ENCODE data around the gene CABLES2.

The CABLES2 gene

DNA sequence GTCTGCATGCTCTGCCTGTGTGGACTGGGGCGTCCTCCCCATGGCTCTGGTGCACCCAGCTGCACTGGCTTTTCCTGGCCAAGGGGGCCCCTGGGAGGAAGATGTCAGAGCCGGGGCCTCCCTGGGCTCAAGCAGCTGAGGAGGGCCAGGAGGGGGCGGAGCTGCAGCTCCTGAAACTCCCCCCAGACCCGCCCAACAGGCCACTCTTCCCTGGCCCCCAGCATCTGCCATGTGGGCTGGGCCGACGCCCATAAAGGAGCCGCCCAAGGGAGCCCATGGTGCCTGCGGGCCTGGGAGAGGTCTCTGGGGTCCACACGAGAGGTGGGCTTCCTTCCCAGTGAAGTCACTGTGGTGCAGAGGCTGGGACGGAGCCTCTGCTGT, 16.2 kb upstream of the CABLES2 start:
- Histone ChIP-seq H3K4me3 (ENCODE audit: low read length) (no peak overlapping the region), H3K9ac (ENCODE audit: low read length) (no peak overlapping the region), H3K27ac (ENCODE audit: low read length) (no peak overlapping the region), H3K4me1 (ENCODE audit: control insufficient read depth, low read depth, low read length) (peaks cover 13% of the 10 kb centered on the region), H3K36me3 (ENCODE audit: control insufficient read depth, low read depth, low read length) (no peaks in the 10 kb centered on the region), H3K27me3 (ENCODE audit: control insufficient read depth, insufficient read depth, low read length) (no peaks in the 10 kb centered on the region), H3K9me3 (ENCODE audit: control insufficient read depth, low read depth, low read length) (no peaks in the 10 kb centered on the region)

DNA sequence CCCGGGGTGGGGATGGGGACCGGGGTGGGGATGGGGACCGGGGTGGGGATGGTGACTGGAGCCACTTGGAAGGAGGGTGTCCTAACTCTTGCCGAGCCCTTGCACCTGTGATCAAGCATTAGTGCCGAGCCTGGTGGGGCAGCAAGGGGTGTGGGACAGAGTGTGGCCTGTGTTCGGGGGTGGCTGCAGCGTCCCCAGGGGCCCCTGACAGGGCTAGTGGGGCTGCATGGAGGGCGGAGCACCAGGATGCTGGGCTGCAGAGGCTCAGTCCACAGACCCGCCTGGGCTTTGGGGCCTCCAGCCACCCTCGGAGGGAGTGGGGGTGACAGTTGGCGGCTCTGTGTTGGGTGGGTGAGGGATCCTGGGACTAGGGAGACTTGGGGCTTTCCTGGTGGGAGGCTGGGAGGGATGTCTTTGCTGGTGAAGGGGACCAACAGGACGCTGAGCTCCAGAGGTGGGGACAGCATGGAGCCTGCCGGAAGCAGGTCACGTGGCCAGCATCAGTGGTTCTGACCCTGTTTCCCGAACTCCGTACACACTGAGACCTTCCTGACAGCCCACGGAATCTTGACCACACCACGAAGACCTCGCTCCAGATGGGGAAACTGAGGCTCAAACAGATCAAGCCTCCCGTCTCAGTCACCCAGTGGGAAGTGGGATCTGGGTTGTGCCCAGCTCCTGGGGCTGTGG, 15.7 kb upstream of the CABLES2 start:
- no peaks in the 10 kb centered on the region for H3K27me3 ChIP-seq (ENCODE audit: control insufficient read depth, insufficient read depth, low read length)
- no peak overlapping the region for H3K9ac ChIP-seq (ENCODE audit: low read length)
- no peaks in the 10 kb centered on the region for H3K9me3 ChIP-seq (ENCODE audit: control insufficient read depth, low read depth, low read length)

DNA sequence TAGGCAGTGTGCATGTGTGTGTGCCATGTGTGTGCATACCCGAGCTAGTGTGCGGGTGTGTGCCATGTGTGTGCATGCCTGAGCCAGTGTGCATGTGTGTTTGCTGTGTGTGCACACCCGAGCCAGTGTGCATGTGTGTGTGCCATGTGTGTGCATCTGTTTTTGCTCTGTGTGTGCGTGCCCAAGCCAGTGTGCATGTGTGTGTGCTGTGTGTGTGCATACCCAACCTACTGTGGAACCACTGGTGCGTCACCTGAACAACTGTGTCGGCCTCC, 14.6 kb upstream of the CABLES2 start:
- H3K9me3 ChIP-seq (ENCODE audit: control insufficient read depth, low read depth, low read length) = no peaks in the 10 kb centered on the region
- H3K36me3 ChIP-seq (ENCODE audit: control insufficient read depth, low read depth, low read length) = no peaks in the 10 kb centered on the region
- H3K27me3 ChIP-seq (ENCODE audit: control insufficient read depth, insufficient read depth, low read length) = no peaks in the 10 kb centered on the region
- no peak overlapping the region for H3K9ac ChIP-seq (ENCODE audit: low read length)
- H3K27ac ChIP-seq (ENCODE audit: low read length) = no peak overlapping the region
- no peak overlapping the region for H3K4me3 ChIP-seq (ENCODE audit: low read length)
- H3K4me1 ChIP-seq (ENCODE audit: control insufficient read depth, low read depth, low read length) = peaks cover 4% of the 10 kb centered on the region

More for the DNA sequence above, 15.7 kb upstream of the CABLES2 start:
- no peak overlapping the region for H3K27ac ChIP-seq (ENCODE audit: low read length)
- H3K4me3 ChIP-seq (ENCODE audit: low read length) = no peak overlapping the region
- peaks cover 10% of the 10 kb centered on the region for H3K4me1 ChIP-seq (ENCODE audit: control insufficient read depth, low read depth, low read length)
- no peaks in the 10 kb centered on the region for H3K36me3 ChIP-seq (ENCODE audit: control insufficient read depth, low read depth, low read length)

DNA sequence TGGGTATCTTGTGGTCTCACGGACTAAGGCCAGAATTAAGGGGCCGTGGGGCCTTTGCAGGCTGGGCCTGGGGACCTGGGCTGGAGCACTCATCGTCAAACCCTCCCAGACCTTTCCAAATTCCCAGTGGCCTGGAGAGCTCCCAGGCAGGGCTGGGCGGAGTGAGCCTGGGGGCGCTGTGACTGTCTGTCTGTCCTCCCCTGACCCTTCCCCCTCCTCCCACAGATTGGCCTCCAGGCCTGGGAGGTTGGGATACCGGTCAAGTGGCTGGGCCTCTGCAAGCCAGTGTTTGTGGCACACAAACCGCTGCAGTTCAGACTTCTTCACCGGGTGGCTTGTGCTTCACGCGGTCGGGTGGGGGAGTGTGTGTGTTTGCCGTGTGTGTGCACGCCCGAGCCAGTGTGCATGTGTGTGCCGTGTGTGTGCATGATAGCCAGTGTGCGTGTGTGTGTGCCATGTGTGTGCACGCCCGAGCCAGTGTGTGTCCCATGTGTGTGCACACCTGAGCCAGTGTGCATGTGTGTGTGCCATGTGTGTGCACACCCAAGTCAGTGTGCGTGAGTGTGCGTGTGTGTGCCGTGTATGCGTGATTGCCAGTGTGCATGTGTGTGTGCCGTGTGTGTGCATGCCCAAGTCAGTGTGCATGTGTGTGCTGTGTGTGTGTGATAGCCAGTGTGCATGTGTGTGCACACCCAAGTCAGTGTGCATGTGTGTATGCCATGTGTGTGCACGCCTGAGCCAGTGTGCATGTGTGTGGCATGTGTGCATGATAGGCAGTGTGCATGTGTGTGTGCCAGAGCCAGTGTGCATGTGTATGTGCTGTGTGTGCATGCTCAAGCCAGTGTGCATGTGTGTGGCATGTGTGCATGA, 14.0 kb upstream of the CABLES2 start:
- Histone ChIP-seq H3K27ac (ENCODE audit: low read length) (no peak overlapping the region), H3K27me3 (ENCODE audit: control insufficient read depth, insufficient read depth, low read length) (no peaks in the 10 kb centered on the region), H3K4me1 (ENCODE audit: control insufficient read depth, low read depth, low read length) (no peaks in the 10 kb centered on the region)

DNA sequence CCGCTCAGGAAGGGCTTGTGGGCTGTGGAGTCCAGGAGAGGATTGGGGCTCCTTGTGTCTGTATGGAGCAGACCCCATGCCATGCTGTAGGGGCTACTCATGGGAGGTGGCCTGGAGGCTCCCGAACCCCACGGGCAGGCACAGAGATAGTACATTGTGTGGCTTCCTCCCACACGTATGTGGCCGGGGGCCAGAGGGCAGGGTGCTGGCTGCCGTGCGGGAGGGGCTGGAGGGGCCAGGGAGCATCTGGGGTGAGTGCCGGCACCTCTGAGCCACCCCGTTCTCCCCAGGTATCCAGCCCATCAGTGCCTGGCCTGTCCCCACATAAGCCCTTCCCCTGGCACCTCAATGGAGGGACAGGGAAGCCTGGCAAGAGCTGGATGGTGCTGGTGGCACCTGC, 12.7 kb upstream of the CABLES2 start:
- no peaks in the 10 kb centered on the region for H3K27me3 ChIP-seq (ENCODE audit: control insufficient read depth, insufficient read depth, low read length)
- H3K9ac ChIP-seq (ENCODE audit: low read length) = no peak overlapping the region
- no peak overlapping the region for H3K4me3 ChIP-seq (ENCODE audit: low read length)
- H3K9me3 ChIP-seq (ENCODE audit: control insufficient read depth, low read depth, low read length) = no peaks in the 10 kb centered on the region
- H3K4me1 ChIP-seq (ENCODE audit: control insufficient read depth, low read depth, low read length) = no peaks in the 10 kb centered on the region
- H3K27ac ChIP-seq (ENCODE audit: low read length) = no peak overlapping the region
- no peaks in the 10 kb centered on the region for H3K36me3 ChIP-seq (ENCODE audit: control insufficient read depth, low read depth, low read length)

More for the DNA sequence above, 14.0 kb upstream of the CABLES2 start:
- H3K9ac ChIP-seq (ENCODE audit: low read length) = no peak overlapping the region
- H3K9me3 ChIP-seq (ENCODE audit: control insufficient read depth, low read depth, low read length) = no peaks in the 10 kb centered on the region
- H3K4me3 ChIP-seq (ENCODE audit: low read length) = no peak overlapping the region
- H3K36me3 ChIP-seq (ENCODE audit: control insufficient read depth, low read depth, low read length) = no peaks in the 10 kb centered on the region

DNA sequence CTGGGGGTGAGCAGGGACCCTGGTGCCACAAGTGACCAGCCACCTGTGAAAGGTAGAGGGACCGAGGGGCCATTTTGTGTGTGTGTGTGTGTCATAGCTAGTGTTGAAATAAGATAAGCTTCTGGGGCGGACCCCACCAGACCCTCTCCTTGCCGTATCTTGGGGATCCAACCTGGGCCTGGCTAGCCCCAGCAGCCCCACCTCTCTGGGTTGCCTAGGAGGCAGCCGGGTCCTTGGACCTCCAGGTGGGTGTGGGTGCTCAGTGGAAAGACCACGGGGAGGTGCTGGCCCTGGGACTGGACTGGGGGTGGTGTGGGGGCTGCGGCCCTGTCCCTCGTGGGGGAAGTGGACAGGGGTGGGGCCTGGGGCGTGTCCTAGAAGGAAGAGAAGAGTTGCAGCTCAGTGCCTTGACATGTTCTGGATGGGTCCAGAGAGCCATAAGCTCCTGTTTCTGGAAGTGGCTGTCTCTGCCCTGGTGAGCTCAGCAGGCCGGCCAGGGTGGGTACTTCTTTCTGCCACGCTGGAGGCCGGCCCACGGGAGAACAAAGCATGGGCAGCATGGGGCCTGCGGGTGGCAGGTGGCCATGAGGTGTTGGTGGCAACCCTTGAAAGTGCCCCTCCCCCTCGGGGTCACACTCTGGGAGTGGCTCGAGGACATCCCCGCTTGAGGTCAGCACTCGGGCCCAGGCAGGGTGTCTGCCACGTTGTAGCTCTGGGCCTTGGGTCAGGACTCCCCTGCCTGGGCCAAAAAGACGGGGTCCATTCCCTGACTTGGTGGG, 11.8 kb upstream of the CABLES2 start:
- no peak overlapping the region for H3K27ac ChIP-seq (ENCODE audit: low read length)
- no peak overlapping the region for H3K4me3 ChIP-seq (ENCODE audit: low read length)
- H3K9me3 ChIP-seq (ENCODE audit: control insufficient read depth, low read depth, low read length) = no peaks in the 10 kb centered on the region
- no peak overlapping the region for H3K9ac ChIP-seq (ENCODE audit: low read length)
- no peaks in the 10 kb centered on the region for H3K36me3 ChIP-seq (ENCODE audit: control insufficient read depth, low read depth, low read length)
- H3K27me3 ChIP-seq (ENCODE audit: control insufficient read depth, insufficient read depth, low read length) = no peaks in the 10 kb centered on the region
- H3K4me1 ChIP-seq (ENCODE audit: control insufficient read depth, low read depth, low read length) = no peaks in the 10 kb centered on the region

DNA sequence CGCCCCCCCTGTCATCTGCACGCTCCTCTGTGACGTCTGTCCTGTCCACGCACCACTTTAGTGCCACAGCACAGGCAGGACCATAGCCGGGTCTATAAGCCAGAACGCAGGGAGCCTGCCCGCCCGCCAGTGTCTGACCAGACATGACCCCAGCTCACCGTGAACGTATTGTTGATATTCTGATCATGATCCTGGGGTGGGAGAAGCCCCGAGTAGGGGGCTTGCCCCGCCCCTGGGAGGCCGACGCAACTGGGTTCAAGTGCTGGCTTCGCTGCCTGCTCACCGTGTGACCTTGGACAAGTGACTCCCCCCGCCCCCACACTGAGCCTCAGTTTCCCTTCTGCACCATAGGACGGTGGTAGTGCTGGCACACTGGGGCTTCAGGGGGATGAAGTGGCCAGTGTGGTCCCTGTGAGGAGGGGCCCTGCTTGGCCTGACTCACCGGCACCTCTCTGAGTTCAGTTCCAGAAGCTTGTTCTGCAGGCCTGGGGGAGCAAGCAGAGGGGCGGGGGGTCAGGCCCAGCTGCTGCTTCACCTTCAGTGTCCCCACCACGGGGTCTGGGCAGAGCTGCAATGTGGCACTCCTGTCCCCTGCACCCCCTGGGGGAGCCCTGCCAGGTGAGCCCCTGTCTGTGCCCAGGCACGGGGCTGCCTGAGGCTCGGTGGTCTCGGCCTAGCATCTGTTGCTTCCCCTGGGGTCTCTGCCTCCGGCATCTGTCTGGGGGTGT, 11.1 kb upstream of the CABLES2 start:
- H3K9me3 ChIP-seq (ENCODE audit: control insufficient read depth, low read depth, low read length) = no peaks in the 10 kb centered on the region
- H3K27ac ChIP-seq (ENCODE audit: low read length) = no peak overlapping the region
- H3K4me1 ChIP-seq (ENCODE audit: control insufficient read depth, low read depth, low read length) = no peaks in the 10 kb centered on the region
- H3K4me3 ChIP-seq (ENCODE audit: low read length) = no peak overlapping the region
- no peaks in the 10 kb centered on the region for H3K27me3 ChIP-seq (ENCODE audit: control insufficient read depth, insufficient read depth, low read length)
- no peaks in the 10 kb centered on the region for H3K36me3 ChIP-seq (ENCODE audit: control insufficient read depth, low read depth, low read length)
- no peak overlapping the region for H3K9ac ChIP-seq (ENCODE audit: low read length)

DNA sequence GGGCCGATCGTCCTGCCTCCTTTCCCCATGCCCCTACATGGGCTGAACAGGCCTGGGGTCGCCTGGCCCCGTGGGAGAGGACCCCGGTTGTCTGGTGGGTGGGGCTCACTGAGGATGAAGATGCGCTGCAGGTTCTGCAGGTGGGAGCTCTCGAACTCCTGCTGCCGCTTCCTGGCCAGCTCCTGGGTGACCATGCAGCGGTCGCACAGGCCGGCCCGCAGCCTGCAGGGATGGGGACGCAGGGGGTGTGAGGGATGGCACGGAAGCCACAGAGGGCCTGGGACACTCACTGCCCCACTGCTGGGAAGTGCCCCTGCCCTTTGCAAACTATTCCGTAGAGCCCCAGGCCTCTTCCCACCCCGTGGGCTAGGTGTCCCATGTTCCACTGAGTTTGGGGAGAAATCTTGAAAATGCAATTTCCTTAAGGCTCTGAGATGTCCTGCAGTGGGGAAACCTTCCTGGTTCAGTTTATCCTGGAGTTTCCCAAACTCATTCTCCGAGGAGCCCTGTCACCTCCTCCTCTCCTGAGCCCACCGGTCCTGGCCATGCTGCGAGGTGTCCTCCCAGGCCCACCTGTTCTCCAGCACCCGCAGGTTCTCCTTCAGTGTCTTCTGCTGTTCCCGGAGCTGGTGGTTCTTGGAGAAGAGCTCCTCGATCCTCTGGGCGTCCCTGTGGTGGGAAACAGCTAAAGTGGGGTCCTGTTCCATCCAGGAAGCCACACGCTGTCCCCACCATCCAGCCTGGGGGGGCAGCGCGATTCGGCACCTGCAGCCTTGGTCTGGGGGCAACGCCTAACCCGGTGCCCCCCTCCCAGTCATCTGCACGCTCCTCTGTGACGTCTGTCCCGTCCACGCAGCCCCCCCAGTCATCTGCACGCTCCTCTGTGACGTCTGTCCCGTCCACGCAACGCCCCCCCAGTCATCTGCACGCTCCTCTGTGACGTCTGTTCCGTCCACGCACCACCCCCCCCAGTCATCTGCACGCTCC, 9.9 kb upstream of the CABLES2 start:
- no peaks in the 10 kb centered on the region for H3K27me3 ChIP-seq (ENCODE audit: control insufficient read depth, insufficient read depth, low read length)

DNA sequence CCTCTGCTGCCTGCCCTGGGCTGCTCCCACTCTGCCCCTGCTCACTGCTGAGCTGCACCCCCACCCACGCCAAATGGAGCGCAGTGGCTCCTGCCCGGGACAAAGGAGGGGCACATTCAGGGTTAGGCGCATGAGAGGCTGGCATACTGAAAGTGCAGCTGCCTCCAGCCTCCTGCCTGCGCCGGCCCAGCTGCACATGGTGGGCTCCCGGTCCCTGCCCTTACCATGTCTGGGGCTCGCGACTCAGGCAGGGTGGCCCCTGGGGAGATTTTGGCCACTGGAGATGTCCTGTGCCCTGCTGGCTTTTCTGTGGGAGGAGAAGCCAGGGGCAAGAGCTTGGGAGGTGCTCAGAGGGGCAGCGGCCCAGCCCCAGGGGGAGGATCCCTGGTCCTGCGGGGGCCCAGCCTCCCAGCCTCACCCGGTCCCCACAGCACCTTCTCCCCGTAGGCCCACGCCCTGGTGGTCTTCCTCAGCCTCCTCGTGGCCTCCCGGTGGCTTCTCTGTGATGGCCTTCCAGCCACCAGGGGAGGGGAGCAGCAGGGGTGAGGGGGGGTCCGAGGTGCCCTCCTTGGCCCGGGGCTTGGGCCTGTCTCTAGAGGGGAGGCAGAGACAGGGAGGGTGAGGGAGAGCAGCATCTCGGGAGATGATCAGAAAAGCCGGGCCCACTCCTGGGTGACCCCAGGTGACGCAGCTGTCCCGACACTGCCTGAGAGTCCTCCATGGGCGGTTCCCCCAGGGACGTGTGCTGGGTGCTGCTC, 8.4 kb upstream of the CABLES2 start:
- peaks cover under 1% of the 10 kb centered on the region for H3K4me1 ChIP-seq (ENCODE audit: control insufficient read depth, low read depth, low read length)
- no peak overlapping the region for H3K4me3 ChIP-seq (ENCODE audit: low read length)
- no peaks in the 10 kb centered on the region for H3K36me3 ChIP-seq (ENCODE audit: control insufficient read depth, low read depth, low read length)
- no peak overlapping the region for H3K9ac ChIP-seq (ENCODE audit: low read length)
- no peaks in the 10 kb centered on the region for H3K9me3 ChIP-seq (ENCODE audit: control insufficient read depth, low read depth, low read length)
- no peak overlapping the region for H3K27ac ChIP-seq (ENCODE audit: low read length)
- no peaks in the 10 kb centered on the region for H3K27me3 ChIP-seq (ENCODE audit: control insufficient read depth, insufficient read depth, low read length)

More for the DNA sequence above, 9.9 kb upstream of the CABLES2 start:
- Histone ChIP-seq H3K27ac (ENCODE audit: low read length) (no peak overlapping the region), H3K9me3 (ENCODE audit: control insufficient read depth, low read depth, low read length) (no peaks in the 10 kb centered on the region), H3K4me3 (ENCODE audit: low read length) (no peak overlapping the region), H3K4me1 (ENCODE audit: control insufficient read depth, low read depth, low read length) (no peaks in the 10 kb centered on the region), H3K36me3 (ENCODE audit: control insufficient read depth, low read depth, low read length) (no peaks in the 10 kb centered on the region), H3K9ac (ENCODE audit: low read length) (no peak overlapping the region)

DNA sequence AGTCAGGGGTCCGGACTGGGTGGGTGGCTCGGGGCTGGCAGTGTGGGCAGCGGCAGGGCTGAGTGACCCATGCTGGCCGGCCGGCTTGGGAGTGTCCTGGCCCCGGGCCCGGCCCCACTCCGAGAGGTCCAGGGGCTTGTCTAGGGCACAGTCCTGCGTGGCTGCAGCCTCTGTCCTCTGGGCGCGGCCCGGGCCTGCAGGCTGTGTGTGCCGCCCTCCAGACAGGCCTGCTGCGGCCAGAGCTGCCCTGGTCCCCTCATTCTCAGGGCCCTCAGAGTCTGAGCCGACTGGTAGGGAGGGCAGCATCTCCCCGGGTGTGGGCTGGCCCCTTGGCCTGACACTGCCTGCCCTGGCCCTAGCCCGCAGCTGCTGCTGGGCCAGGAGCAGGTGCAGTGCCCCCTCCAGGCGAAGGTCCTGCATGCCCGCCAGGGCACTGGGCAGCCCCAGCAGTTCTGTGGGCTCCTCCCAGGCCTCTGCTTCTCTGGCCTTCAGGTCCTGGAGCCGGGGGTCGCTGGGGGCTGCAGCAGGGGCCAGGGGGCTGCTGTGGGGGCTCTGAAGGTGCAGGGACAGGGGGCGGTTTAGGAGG, 6.9 kb upstream of the CABLES2 start:
- no peak overlapping the region for H3K4me3 ChIP-seq (ENCODE audit: low read length)
- no peaks in the 10 kb centered on the region for H3K9me3 ChIP-seq (ENCODE audit: control insufficient read depth, low read depth, low read length)
- no peak overlapping the region for H3K9ac ChIP-seq (ENCODE audit: low read length)
- H3K27ac ChIP-seq (ENCODE audit: low read length) = no peak overlapping the region
- no peaks in the 10 kb centered on the region for H3K36me3 ChIP-seq (ENCODE audit: control insufficient read depth, low read depth, low read length)
- peaks cover 4% of the 10 kb centered on the region for H3K4me1 ChIP-seq (ENCODE audit: control insufficient read depth, low read depth, low read length)
- peaks cover 9% of the 10 kb centered on the region for H3K27me3 ChIP-seq (ENCODE audit: control insufficient read depth, insufficient read depth, low read length)
